GM12878 (cell line): ENCODE measurements around the gene PARVA. TPM values are rescaled to one million over a fixed set of nuclear protein-coding genes. Genes with fewer than 3 reads are reported as not detected.

Experiments used
- ATAC-seq: fragments of 200-7000 bp; cut with Tn5 transposase; 3 replicates; pipeline ENCODE4 v1.9.1; 2020; ENCODE audit warnings: mild to moderate bottlenecking, moderate library complexity
- BruUV-seq: library from RNA; stranded (reverse); fragments of 400-500 nt; replicated peaks from 2 replicates; lab custom pipeline; 2021; lab: Mats Ljungman, UMichigan
- CTCF ChIA-PET: fragments of 300-600 bp; sonication (Branson Sonifier 250); formaldehyde crosslinking; extraction: SDS; loops from one replicate; lab custom pipeline; 2021; ENCODE audit warnings: inconsistent platforms; lab: Yijun Ruan, JAX
- POLR2A ChIA-PET: fragments of 350-600 bp; formaldehyde crosslinking; extraction: SDS; loops from one replicate; lab custom pipeline; 2021; ENCODE audit warnings: inconsistent platforms; lab: Charles Lee
- RAD21 ChIA-PET: fragments of 300-600 bp; sonication (Branson Sonifier 250); formaldehyde crosslinking; loops from one replicate; lab custom pipeline; 2023; ENCODE audit warnings: antibody characterized with exemption; ENCODE audit not compliant: unreplicated experiment; lab: Charles Lee
- SMC1A ChIA-PET: fragments of 300-600 bp; sonication (Branson Sonifier 250); formaldehyde crosslinking; loops from one replicate; lab custom pipeline; 2023; ENCODE audit not compliant: unreplicated experiment, uncharacterized antibody; lab: Charles Lee
- DNase-seq: peaks from one replicate; pipeline ENCODE4 v3.0.0-alpha.2; 2011; ENCODE audit warnings: low read depth, low spot score
- FAIRE-seq: peaks from 3 replicates; lab custom pipeline; 2011; peaks lifted over from hg19 to GRCh38; lab: Jason Lieb, UNC
- H2AFZ ChIP-seq: 2 replicates; pipeline ENCODE4 v1.6.0; 2011; ENCODE audit warnings: low read depth, low read length, control low read depth; ENCODE audit not compliant: control insufficient read depth
- H3K27ac ChIP-seq: 2 replicates; pipeline ENCODE4 v1.5.1; 2011; ENCODE audit warnings: control low read depth; ENCODE audit not compliant: control insufficient read depth, insufficient read depth
- H3K27me3 ChIP-seq, 2 experiments: replicated peaks in 1 of 2; 2 replicates each; pipeline versions ENCODE4 v1.6.0 to v1.6.1; 2011; ENCODE audit warnings: low read length in 1 of 2; ENCODE audit not compliant: control insufficient read depth in 2 of 2, insufficient read depth in 2 of 2
- H3K36me3 ChIP-seq, 2 experiments: 2 replicates each; pipeline ENCODE4 v1.5.1; 2011; ENCODE audit warnings: low read length in 1 of 2; ENCODE audit not compliant: control insufficient read depth in 2 of 2, insufficient read depth in 2 of 2
- H3K4me1 ChIP-seq: 2 replicates; pipeline ENCODE4 v1.6.1; 2011; ENCODE audit warnings: mild to moderate bottlenecking, low read length, moderate library complexity, mixed read lengths; ENCODE audit not compliant: control insufficient read depth, insufficient read depth
- H3K4me2 ChIP-seq: 2 replicates; pipeline ENCODE4 v1.6.0; 2011; ENCODE audit warnings: control low read depth; ENCODE audit not compliant: control insufficient read depth, insufficient read depth
- H3K4me3 ChIP-seq: fragments of 200-600 bp; sonication (generic); 2 replicates; pipeline ENCODE4 v1.5.1; 2016
- H3K79me2 ChIP-seq: 2 replicates; pipeline ENCODE4 v1.6.0; 2011; ENCODE audit warnings: low read length; ENCODE audit not compliant: control insufficient read depth, insufficient read depth
- H3K9ac ChIP-seq: 2 replicates; pipeline ENCODE4 v1.8.0; 2011; ENCODE audit warnings: low read length, control low read depth, mixed read lengths; ENCODE audit not compliant: control insufficient read depth, insufficient read depth
- H3K9me3 ChIP-seq: replicated peaks from 3 replicates; pipeline ENCODE4 v1.5.1; 2011; ENCODE audit warnings: mild to moderate bottlenecking, low read length; ENCODE audit not compliant: control insufficient read depth, insufficient read depth
- H4K20me1 ChIP-seq: 2 replicates; pipeline ENCODE4 v1.6.0; 2011; ENCODE audit not compliant: control insufficient read depth, insufficient read depth
- GATAD2B ChIP-seq: fragments of 450-650 bp; conservative IDR thresholded peaks from 2 replicates; pipeline ENCODE4 v1.6.1; 2017; ENCODE audit warnings: low read depth, mild to moderate bottlenecking, moderate library complexity
- HDGF ChIP-seq: fragments of 450-650 bp; IDR thresholded peaks from 2 replicates; pipeline ENCODE4 v1.6.1; 2016; ENCODE audit warnings: antibody characterized with exemption
- MTA2 ChIP-seq: fragments of 450-650 bp; IDR thresholded peaks from 2 replicates; pipeline ENCODE4 v1.6.1; 2016; ENCODE audit warnings: low read depth, mild to moderate bottlenecking, moderate library complexity
- NR2C1 ChIP-seq: fragments of 450-650 bp; IDR thresholded peaks from 2 replicates; pipeline ENCODE4 v1.6.1; 2017; ENCODE audit warnings: antibody characterized with exemption, mild to moderate bottlenecking, moderate library complexity
- NR2C2 ChIP-seq: IDR thresholded peaks from 2 replicates; pipeline ENCODE4 v1.6.1; 2011; ENCODE audit warnings: borderline replicate concordance, low read depth; ENCODE audit not compliant: control insufficient read depth, insufficient read length
- PAX8 ChIP-seq: fragments of 450-650 bp; IDR thresholded peaks from 2 replicates; pipeline ENCODE4 v1.6.1; 2017; ENCODE audit warnings: mild to moderate bottlenecking, moderate library complexity
- PBX3 ChIP-seq: IDR thresholded peaks from 2 replicates; pipeline ENCODE4 v1.6.1; 2011; ENCODE audit warnings: mild to moderate bottlenecking, low read depth, low read length, moderate library complexity; ENCODE audit not compliant: insufficient replicate concordance
- RAD21 ChIP-seq: IDR thresholded peaks from 2 replicates; pipeline ENCODE4 v1.6.1; 2011; ENCODE audit warnings: mild to moderate bottlenecking, low read depth, low read length, moderate library complexity; ENCODE audit not compliant: insufficient read depth
- SUPT20H ChIP-seq: IDR thresholded peaks from 2 replicates; pipeline ENCODE4 v1.6.1; 2011; ENCODE audit warnings: low read depth, mild to moderate bottlenecking, low read length, moderate library complexity, borderline replicate concordance; ENCODE audit not compliant: control insufficient read depth
- WGBS: methylation state at CpG from one replicate; pipeline ENCODE4 v1.1.6; 2016; ENCODE audit warnings: low lambda C conversion rate; ENCODE audit not compliant: insufficient replicate concordance, insufficient coverage; ENCODE audit errors: missing lambda C conversion rate; 5-methylcytosine and 5-hydroxymethylcytosine counted together
- in situ Hi-C: fragments of 300-500 bp; cut with MboI; formaldehyde crosslinking; loops from 9 replicates; pipeline ENCODE4 v1.14.3; 2018; ENCODE audit warnings: mixed read lengths
- intact Hi-C: fragments of 100-400 bp; cut with micrococcal nuclease; formaldehyde crosslinking; loops from one replicate; pipeline ENCODE4 v1.14.2; 2022; ENCODE audit not compliant: unreplicated experiment
- polyA plus RNA-seq, 11 experiments: library from polyadenylated mRNA; depleted of rRNA in 4 of 11; unstranded in 6 of 11; stranded (reverse) in 5 of 11; fragments of >200 nt; fragmentation: Nextera tagmentation in 4 of 11; fragmentation: Illumina TruSeq in 1 of 11; extraction: Ambion mirVana in 4 of 11; extraction: Trizol in 1 of 11; gene quantifications; 1 replicate in 1 of 11; 2 replicates in 10 of 11; pipeline versions ENCODE4 v1.2.1 to v1.2.3, GENCODE V29; 2011 to 2016; ENCODE audit warnings: inconsistent platforms in 2 of 11, missing spikeins in 2 of 11, low read depth in 1 of 11
- total RNA-seq, 4 experiments: library from RNA; depleted of rRNA in 3 of 4; stranded (reverse); fragments of >200 nt in 3 of 4; fragmentation: Illumina TruSeq in 1 of 4; extraction: Trizol in 1 of 4; gene quantifications; 2 replicates each; pipeline versions ENCODE4 v1.2.1 to v1.2.3, GENCODE V29; 2013 to 2021

The PARVA gene
- total and polyA plus RNA-seq, 10 of the 15 experiments (the other 5 are each of a cell fraction or from before 2014, with no cell fraction given), result 0.01 to 0.44 (median 0.03) TPM; not detected in 7

- no peaks in the 10 kb centered on the region for H3K36me3 ChIP-seq
- ChIA-PET SMC1A (no interaction called here), CTCF (no interaction called here), RAD21 (no interaction called here), POLR2A (no interaction called here)
- 0% methylated on average over 2 of the region's 2 CpGs for WGBS
- H3K79me2 ChIP-seq, result no peaks in the 10 kb centered on the region
- H2AFZ ChIP-seq, result no peak overlapping the region
- H3K4me3 ChIP-seq, result no peak overlapping the region
- ATAC-seq (no peak), FAIRE-seq (no peak), DNase-seq (no peak)
- no peak overlapping the region for H3K4me2 ChIP-seq
- intact Hi-C loops (no loop called here), in situ Hi-C loops (no loop called here)
- no peaks in the 10 kb centered on the region for H4K20me1 ChIP-seq
- no peak overlapping the region for H3K9ac ChIP-seq
- peaks cover 0 to 4% of the 10 kb centered on the region in 2 experiments; a peak in 1 of 4 replicates for H3K27me3 ChIP-seq
- no peak overlapping the region for H3K27ac ChIP-seq
- no peak for TF ChIP-seq PBX3
- TF ChIP-seq PAX8, result no peak
- TF ChIP-seq MTA2, result no peak
- no peak for TF ChIP-seq HDGF
- TF ChIP-seq GATAD2B, result no peak
- no peak for TF ChIP-seq SUPT20H
- TF ChIP-seq NR2C2, result no peak
- no peak for TF ChIP-seq RAD21
- no peak for TF ChIP-seq NR2C1
- BruUV-seq, result no TSS peak
- H3K4me1 ChIP-seq, result no peaks in the 10 kb centered on the region
- H3K9me3 ChIP-seq, result no peaks in the 10 kb centered on the region
Observed at GRCh38 chr11:12444601-12445000, 67.2 kb downstream of the PARVA start.
